Fibroblast of lung (primary cell): Measurements from ENCODE around the gene KLRB1. TPM values are rescaled to one million over a fixed set of nuclear protein-coding genes. Genes with fewer than 3 reads are reported as not detected.
"Not testable (repeated sequence)": the region's sequence is repeated elsewhere in the genome, so short reads cannot be mapped to it uniquely, and the experiment has no call there.

Experiments used
- DNase-seq, 2 donors: peaks; one replicate each; pipeline versions ENCODE4 v3.0.0 to v3.0.0-alpha.2; 2010; ENCODE audit warnings: low read depth in 2 of 2
- H2AFZ ChIP-seq: 2 replicates; pipeline ENCODE4 v1.5.1; 2012; ENCODE audit warnings: low read length, control low read depth, inconsistent platforms
- H3K27ac ChIP-seq: 2 replicates; pipeline ENCODE4 v1.5.1; 2011; ENCODE audit warnings: low read length, control low read depth; ENCODE audit not compliant: insufficient read depth
- H3K27me3 ChIP-seq: 2 replicates; pipeline ENCODE4 v1.5.1; 2011; ENCODE audit warnings: mild to moderate bottlenecking, low read length; ENCODE audit not compliant: control insufficient read depth, insufficient read depth
- H3K36me3 ChIP-seq: 2 replicates; pipeline ENCODE4 v1.5.1; 2011; ENCODE audit warnings: low read length; ENCODE audit not compliant: control insufficient read depth, insufficient read depth
- H3K4me1 ChIP-seq: 2 replicates; pipeline ENCODE4 v1.5.1; 2011; ENCODE audit warnings: low read length; ENCODE audit not compliant: control insufficient read depth, insufficient read depth; ENCODE audit errors: extremely low read depth
- H3K4me2 ChIP-seq: 2 replicates; pipeline ENCODE4 v1.5.1; 2011; ENCODE audit warnings: low read length, control low read depth; ENCODE audit not compliant: insufficient read depth; ENCODE audit errors: extremely low read depth
- H3K4me3 ChIP-seq, 4 experiments: fragments of 200-600 bp in 1 of 4; sonication (generic) in 1 of 4; replicated peaks in 1 of 4; 2 replicates each; pipeline ENCODE4 v1.5.1; 2011 to 2016; ENCODE audit warnings: low read length in 4 of 4, low read depth in 3 of 4, mild to moderate bottlenecking in 3 of 4, control low read depth in 2 of 4, inconsistent platforms in 1 of 4, mixed read lengths in 1 of 4; ENCODE audit not compliant: insufficient read depth in 1 of 4; ENCODE audit errors: control extremely low read depth in 1 of 4
- H3K79me2 ChIP-seq: 2 replicates; pipeline ENCODE4 v1.5.1; 2012; ENCODE audit warnings: mild to moderate bottlenecking, low read length, inconsistent platforms; ENCODE audit not compliant: control insufficient read depth, insufficient read depth
- H3K9ac ChIP-seq: 2 replicates; pipeline ENCODE4 v1.5.1; 2011; ENCODE audit warnings: mild to moderate bottlenecking, low read length, control low read depth; ENCODE audit not compliant: insufficient read depth
- H3K9me3 ChIP-seq: 2 replicates; pipeline ENCODE4 v1.5.1; 2012; ENCODE audit warnings: low read depth, low read length; ENCODE audit not compliant: control insufficient read depth, insufficient read depth
- H4K20me1 ChIP-seq: 2 replicates; pipeline ENCODE4 v1.5.1; 2011; ENCODE audit warnings: low read length; ENCODE audit not compliant: control insufficient read depth, insufficient read depth; ENCODE audit errors: extremely low read depth
- CTCF ChIP-seq, 2 donors: IDR thresholded peaks in 1 of 2; conservative IDR thresholded peaks in 1 of 2; 1 replicate in 1 of 2; 2 replicates in 1 of 2; pipeline ENCODE4 v1.5.1; 2011 to 2012; ENCODE audit warnings: low read length in 2 of 2, control low read depth in 1 of 2, inconsistent platforms in 1 of 2, low read depth in 1 of 2, mild to moderate bottlenecking in 1 of 2
- EZH2 ChIP-seq: IDR thresholded peaks from 2 replicates; pipeline ENCODE4 v1.5.1; 2012; ENCODE audit warnings: low read length, control low read depth, mild to moderate bottlenecking; ENCODE audit errors: missing control alignments
- polyA plus RNA-seq, 2 donors: library from polyadenylated mRNA; depleted of rRNA in 1 of 2; stranded (reverse) in 1 of 2; unstranded in 1 of 2; fragments of >200 nt; gene quantifications; 2 replicates each; pipeline ENCODE4 v1.2.1, GENCODE V29; 2011 to 2012; ENCODE audit warnings: missing spikeins in 1 of 2
- total RNA-seq: library from RNA; depleted of rRNA; stranded (reverse); fragments of >200 nt; gene quantifications from 2 replicates; pipeline ENCODE4 v1.2.1, GENCODE V29; 2014

The KLRB1 gene
- total and polyA plus RNA-seq, 2 donors (not counting 1 experiment from before 2014, with no cell fraction given) = not detected

- Histone ChIP-seq H2AFZ (no peak overlapping the region), H3K4me2 (no peak overlapping the region), H3K9ac (no peak overlapping the region), H3K27ac (no peak overlapping the region), H3K9me3 (no peaks in the 10 kb centered on the region), H3K79me2 (no peaks in the 10 kb centered on the region), H3K4me1 (no peaks in the 10 kb centered on the region), H3K36me3 (no peaks in the 10 kb centered on the region), H3K4me3 (no peak overlapping the region), H3K27me3 (no peaks in the 10 kb centered on the region), H4K20me1 (no peaks in the 10 kb centered on the region)
- no peak for DNase-seq
- TF ChIP-seq CTCF (conservative IDR thresholded peaks at IDR 0.05 in 1 of 2, IDR thresholded peaks at IDR 0.05 in 1 of 2; ENCODE audit: low read depth in 1 of 2, low read length in 2 of 2) = no peak
- TF ChIP-seq EZH2 = no peak
Observed at GRCh38 chr12:9617124-9617523, 9.4 kb upstream of the KLRB1 start.

- no peaks in the 10 kb centered on the region for H4K20me1 ChIP-seq
- no peaks in the 10 kb centered on the region for H3K9me3 ChIP-seq
- no peak overlapping the region for H3K4me2 ChIP-seq
- no peaks in the 10 kb centered on the region for H3K4me1 ChIP-seq
- H3K4me3 ChIP-seq = no peak overlapping the region
- no peak overlapping the region for H3K9ac ChIP-seq
- H2AFZ ChIP-seq = no peak overlapping the region
- no peak overlapping the region for H3K27ac ChIP-seq
- TF ChIP-seq EZH2 = no peak
- TF ChIP-seq CTCF (conservative IDR thresholded peaks at IDR 0.05 in 1 of 2, IDR thresholded peaks at IDR 0.05 in 1 of 2; ENCODE audit: low read depth in 1 of 2, low read length in 2 of 2) = no peak
- no peaks in the 10 kb centered on the region for H3K79me2 ChIP-seq
- no peaks in the 10 kb centered on the region for H3K36me3 ChIP-seq
- DNase-seq = no peak
- no peaks in the 10 kb centered on the region for H3K27me3 ChIP-seq
Observed at GRCh38 chr12:9615420-9616136, 7.9 kb upstream of the KLRB1 start.

GRCh38 chr12:9610606-9611005, 2.9 kb upstream of the KLRB1 start:
- not testable (repeated sequence) for H3K4me1 ChIP-seq, H4K20me1 ChIP-seq, H2AFZ ChIP-seq, H3K9ac ChIP-seq, H3K9me3 ChIP-seq, H3K36me3 ChIP-seq, H3K4me3 ChIP-seq, DNase-seq, H3K27ac ChIP-seq, H3K79me2 ChIP-seq, H3K4me2 ChIP-seq, H3K27me3 ChIP-seq
